Femur (tissue), 1 donor: Measurements from ENCODE around the gene DIAPH3.
"Not testable (repeated sequence)": the region's sequence is repeated elsewhere in the genome, so short reads cannot be mapped to it uniquely, and the experiment has no call there.

Source experiments
- DNase-seq: peaks from one replicate; pipeline ENCODE4 v3.0.0-alpha.2; 2017

DIAPH3 gene

DNA sequence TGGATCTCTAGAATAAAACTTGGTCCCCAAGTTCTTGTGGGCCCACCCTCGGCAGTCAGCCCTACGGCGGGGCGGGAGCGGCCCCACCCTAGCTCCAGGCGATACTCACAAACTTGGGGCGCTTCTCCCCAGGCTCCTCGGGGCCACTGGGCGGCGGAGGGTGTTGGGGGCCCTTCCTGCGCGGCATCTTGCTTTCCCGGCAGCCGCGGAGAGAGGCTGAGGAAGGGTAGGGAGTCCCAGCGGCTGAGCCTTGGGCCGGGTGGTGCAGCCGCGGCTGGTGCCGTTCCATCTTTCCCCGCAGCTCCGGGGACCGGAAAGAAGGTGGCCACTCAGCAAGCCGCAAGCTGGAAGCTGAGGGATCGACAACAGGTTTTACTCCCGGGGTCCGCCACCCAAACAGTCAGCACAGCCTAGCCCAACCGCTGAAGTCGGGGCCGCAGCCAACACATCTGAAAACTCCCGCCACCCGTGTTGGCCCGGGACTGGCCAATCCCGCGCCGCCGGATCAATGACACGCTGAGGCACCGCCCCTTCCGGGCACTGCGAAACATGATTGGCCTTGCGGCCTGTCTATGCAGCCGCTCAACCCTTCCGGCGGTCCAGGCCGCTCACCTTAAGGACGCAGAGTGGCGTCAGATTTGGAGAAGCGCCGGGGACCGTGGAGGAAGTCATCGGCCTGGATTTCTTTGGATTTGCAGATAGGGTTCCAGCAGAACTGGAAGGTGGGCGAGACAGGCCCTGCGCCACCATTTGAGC is at the start of gene DIAPH3:
Gene DIAPH3 (minus strand): TSS at position 451 of the 756 bp plus-strand sequence. CDS start 162 bp downstream, at position 289.
- peak; percentile 98 for DNase-seq

- DNase-seq, result no peak
These were observed 49.6 kb upstream of the DIAPH3 start for GRCh38 chr13:60213236-60213744.

GRCh38 chr13:60211548-60211947 is 47.8 kb upstream of the DIAPH3 start:
- DNase-seq, result no peak

GRCh38 chr13:60210510-60211330 is 47.0 kb upstream of the DIAPH3 start:
- DNase-seq, result no peak

DNA sequence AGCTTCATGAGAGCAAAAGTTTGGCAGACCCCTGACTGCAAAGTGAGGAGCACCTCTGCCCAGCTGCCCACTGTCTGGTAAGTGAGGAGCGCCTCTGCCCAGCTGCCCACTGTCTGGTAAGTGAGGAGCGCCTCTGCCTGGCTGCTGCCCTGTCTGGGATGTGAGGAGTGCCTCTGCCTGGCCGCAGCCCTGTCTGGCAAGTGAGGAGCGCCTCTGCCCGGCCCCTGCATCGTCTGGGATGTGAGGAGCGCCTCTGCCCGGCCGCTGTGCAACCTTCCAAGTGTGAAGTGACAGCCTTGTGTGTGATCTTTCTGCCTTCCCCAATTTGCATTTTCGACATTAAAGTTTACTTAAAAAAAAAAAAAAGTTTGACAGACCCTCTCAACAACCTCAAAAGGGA is 41.8 kb upstream of the DIAPH3 start:
- not testable (repeated sequence) for DNase-seq

GRCh38 chr13:60201286-60201685 is 37.6 kb upstream of the DIAPH3 start:
- DNase-seq, result no peak

- not testable (repeated sequence) for DNase-seq
These were observed 32.2 kb upstream of the DIAPH3 start for GRCh38 chr13:60195893-60196292.

- DNase-seq, result no peak
These were observed 19.2 kb upstream of the DIAPH3 start for GRCh38 chr13:60182907-60183306.

GRCh38 chr13:60178327-60178726 is 14.6 kb upstream of the DIAPH3 start:
- no peak for DNase-seq

DNA sequence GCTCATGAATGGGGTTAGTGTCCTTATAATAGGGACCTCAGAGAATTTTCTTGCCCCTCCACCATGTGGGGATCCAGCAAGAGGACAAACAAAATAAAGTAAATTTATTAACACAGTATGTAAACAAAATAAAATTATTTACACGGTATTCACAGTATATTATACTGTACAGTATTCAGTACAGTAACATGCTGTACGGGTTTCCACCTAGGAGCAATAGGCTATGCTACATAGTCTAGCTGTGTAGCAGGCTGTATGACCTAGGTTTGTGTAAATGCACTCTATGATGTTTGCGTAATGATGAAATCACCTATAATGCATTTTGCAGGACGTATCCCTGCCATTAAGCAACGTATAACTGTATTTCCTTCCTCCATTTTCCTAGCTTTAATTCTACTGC is 11.8 kb upstream of the DIAPH3 start:
- DNase-seq, result no peak

- no peak for DNase-seq
These were observed 10.4 kb upstream of the DIAPH3 start for GRCh38 chr13:60174113-60174512.

GRCh38 chr13:60172111-60172510 is 8.4 kb upstream of the DIAPH3 start:
- no peak for DNase-seq

DNA sequence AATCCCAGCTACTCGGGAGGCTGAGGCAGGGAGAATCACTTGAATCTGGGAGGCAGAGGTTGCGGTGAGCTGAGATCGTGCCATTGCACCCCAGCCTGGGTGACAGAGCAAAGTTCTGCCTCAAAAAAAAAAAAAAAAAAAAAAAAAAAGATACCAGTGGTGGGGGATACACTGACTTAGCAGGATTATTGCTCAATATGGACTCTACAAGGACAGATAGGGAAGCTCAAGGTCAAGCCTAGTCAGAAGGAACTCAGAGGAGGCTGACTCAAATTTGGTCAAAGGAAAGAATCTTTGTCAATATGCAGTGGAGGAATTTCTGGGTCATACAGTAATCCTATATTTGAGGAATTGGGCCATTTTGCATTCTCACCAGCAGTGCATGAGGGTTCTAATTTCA is 6.7 kb upstream of the DIAPH3 start:
- no peak for DNase-seq

- no peak for DNase-seq
These were observed 5.7 kb upstream of the DIAPH3 start for GRCh38 chr13:60169239-60170031.

DNA sequence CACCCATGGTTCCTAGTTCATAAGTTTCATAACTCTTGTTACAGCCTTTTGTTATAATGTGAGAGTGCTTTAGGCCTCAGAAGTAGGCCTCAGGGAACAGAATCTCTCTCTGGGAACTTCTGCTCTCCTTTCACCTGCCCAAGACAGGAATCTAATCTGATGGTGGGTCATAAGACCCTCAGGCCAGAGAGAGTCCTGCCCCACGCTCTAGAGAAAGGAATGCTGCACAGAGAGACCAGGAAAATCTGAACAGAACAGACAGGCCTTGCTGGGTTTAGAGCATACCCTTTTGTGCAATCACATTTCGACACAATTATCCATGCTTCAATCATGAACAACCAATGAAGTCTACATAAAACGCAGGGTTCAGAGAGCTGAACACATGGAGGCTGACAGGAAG is 3.4 kb upstream of the DIAPH3 start:
- DNase-seq, result no peak

GRCh38 chr13:60165391-60166099 is 1.8 kb upstream of the DIAPH3 start:
- DNase-seq, result no peak

DNA sequence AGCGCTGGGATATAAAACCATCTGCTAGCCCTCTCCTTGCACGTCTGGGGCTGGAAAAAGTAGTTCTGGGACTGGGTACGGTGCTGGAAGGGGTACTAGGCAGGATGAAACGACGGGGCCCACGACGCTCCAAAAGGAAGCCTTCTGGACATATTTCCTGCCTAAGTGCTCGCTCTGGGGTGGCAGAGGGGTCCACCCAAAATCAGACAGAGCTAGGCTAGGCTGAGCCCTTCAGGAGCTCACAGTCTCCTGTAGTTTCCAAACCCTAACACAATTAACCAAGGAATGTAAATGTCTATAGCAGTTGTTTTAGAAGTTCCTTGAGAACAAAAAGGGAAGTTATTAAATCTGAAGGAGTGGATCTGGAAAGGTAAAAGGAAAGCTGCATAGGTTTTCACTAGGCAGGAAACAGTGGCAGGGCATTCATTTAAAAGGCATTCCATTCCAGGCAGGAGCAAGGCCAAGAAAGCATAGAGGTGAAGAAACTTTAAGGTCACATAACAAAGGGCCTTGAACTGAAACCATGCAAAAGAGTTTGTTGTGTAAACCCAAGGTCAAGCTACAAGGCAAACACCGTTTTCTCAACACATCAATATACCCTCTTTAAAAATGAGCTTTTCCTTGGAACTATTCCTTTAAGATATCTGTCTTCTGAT is 634 bp upstream of the DIAPH3 start:
- no peak for DNase-seq

GRCh38 chr13:60162096-60162495 is 1.6 kb downstream of the DIAPH3 start:
- no peak for DNase-seq

- no peak for DNase-seq
These were observed 5.4 kb downstream of the DIAPH3 start for GRCh38 chr13:60158321-60158801.

DNA sequence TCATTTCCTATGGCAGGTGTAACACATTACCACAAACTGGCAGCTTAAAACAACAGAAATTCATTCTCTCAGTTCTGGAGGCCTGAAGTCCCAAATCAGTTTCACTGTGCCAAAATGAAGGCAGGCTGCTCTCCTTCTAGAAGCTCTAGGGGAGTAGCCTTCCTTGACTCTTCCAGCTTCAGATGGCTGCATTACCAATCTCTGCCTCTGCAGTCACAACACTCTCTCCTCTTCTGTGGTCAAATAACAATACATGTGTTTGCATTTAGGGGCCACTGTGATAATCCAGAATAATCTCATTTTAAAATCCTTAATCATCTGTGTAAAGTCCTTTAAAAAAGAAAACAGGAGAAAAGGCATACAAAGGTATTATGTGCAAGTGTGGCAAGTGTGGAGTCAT is 7.8 kb downstream of the DIAPH3 start:
- DNase-seq, result no peak

DNA sequence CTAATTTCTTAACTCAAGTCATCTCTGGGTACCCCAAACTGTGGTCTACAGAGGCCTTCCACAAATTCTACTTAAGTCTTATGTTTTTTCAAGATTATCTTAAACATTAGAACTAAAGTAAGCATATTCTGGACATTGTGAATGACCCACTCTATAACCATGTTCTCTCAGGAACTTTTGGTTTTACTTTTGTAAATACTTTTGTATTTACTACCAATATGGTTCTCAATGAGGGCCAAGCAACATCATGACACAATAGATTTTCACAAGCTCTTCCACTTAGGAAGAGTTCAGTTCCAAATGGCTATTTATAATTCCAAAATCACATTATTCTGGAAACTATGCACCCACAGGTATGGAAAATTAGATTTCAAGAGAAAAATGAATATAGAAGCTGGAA is 10.8 kb downstream of the DIAPH3 start:
- no peak for DNase-seq

DNA sequence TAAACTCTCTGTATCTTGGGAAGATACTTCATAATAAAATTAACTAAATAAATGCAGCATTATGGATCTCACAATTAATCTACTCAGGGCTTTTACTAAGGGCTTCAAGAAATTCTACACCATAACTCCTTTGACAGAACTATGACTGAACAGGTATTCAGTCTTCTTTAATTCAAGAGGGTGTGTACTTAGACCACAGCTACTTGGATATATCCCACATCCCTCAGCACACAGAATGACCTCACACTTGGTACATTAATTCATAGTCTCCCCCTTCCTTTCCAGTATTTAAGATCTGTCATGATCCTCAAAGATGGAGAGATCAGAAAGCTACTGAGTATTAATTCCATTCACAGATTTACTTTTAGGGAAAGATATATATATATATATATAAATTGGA is 11.6 kb downstream of the DIAPH3 start:
- DNase-seq, result no peak
